ENCODE results near the gene FLOT2.
"Not testable (repeated sequence)": the region's sequence is repeated elsewhere in the genome, so short reads cannot be mapped to it uniquely, and the experiment has no call there.

The FLOT2 gene

DNA sequence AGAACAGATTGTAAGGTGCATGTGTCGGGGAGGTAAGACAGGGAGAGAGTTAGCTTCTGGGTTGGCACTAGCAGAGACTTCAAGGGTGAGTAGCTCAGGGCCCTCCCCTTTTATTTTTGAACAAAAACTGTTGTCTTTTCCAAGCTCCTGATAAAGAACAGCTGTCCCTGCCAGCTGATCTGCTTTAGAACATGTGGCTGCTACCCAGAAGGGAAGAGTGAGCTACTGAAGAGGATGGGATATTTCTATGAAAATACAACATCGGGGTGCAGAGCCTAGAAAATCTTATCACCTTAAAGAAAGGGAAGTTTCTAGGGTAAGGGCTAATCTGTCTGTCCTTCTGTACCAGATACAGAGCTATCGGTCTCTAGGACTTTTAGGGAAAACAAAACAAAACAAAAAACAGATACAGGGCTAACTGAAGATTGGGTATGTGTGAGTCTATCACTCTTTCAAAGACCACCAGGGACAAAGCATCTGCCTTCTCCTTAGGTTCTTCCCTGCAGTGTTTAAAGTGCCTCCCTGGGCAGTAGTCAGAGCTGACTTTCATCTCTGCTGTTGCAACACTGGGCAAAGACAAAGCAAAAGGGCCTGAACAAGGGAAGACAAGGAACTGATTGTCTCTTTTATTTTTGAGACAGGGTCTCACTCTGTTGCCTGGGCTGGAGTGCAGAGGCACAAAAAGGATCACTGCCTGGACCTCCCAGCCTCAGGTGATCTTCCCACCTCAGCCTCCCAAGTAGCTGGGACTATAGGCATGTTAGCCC, 10.4 kb upstream of the FLOT2 start:
- TF ChIP-seq, protein P1, sequence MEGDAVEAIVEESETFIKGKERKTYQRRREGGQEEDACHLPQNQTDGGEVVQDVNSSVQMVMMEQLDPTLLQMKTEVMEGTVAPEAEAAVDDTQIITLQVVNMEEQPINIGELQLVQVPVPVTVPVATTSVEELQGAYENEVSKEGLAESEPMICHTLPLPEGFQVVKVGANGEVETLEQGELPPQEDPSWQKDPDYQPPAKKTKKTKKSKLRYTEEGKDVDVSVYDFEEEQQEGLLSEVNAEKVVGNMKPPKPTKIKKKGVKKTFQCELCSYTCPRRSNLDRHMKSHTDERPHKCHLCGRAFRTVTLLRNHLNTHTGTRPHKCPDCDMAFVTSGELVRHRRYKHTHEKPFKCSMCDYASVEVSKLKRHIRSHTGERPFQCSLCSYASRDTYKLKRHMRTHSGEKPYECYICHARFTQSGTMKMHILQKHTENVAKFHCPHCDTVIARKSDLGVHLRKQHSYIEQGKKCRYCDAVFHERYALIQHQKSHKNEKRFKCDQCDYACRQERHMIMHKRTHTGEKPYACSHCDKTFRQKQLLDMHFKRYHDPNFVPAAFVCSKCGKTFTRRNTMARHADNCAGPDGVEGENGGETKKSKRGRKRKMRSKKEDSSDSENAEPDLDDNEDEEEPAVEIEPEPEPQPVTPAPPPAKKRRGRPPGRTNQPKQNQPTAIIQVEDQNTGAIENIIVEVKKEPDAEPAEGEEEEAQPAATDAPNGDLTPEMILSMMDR (IDR thresholded peaks at IDR 0.05; ENCODE audit: low read depth, low read length, missing control alignments) = no peak
- in situ Hi-C loops (cut with HindIII; ENCODE audit: low pct_ligation_motif_present, low sequenced_read_pairs) = no loop called here
- DNase-seq = no peak
- no peaks in the 10 kb centered on the region for H3K27me3 ChIP-seq (replicated peaks)
- peaks cover 68% of the 10 kb centered on the region for H3K36me3 ChIP-seq (replicated peaks)
- no peak overlapping the region for H3K4me3 ChIP-seq (ENCODE audit: low read depth, low read length)
- no peak overlapping the region for H3K27ac ChIP-seq

DNA sequence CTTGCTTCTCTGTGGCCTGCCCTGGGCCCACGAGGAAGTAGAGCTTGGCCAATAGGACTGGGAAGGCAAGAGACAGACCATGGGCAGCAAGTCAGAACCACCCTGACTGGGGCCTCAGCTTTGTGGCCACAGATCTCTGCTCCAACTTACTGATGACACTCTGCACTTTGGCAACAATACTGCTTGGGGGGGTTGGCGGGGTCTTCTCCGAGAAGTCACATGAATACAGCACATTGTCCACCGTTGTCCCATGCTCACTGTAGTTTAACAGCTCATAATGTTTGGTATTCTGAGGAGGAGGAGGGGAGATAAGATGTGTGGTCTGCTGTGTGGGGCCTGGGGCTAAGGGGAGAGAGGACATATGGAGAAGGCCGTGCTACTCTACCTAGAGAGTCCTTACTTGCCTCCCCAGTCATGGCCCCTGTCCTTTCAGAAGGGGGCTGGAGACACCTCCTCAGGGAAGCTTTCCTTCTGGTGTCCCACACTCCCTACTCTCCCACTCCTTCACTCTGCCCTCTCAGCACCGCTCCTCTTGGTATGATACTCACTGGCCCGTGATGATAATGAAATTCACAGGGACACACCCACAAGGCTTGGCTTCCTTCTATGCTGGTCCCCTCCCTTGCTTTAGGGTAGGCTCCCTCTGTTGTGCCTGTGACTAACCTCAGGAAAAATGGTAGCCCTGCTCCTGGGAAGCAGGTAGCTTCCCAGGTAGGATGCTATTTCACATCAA, 9.3 kb upstream of the FLOT2 start:
- no peak for DNase-seq
- peaks cover 58% of the 10 kb centered on the region for H3K36me3 ChIP-seq (replicated peaks)
- TF ChIP-seq, protein P1 (IDR thresholded peaks at IDR 0.05; ENCODE audit: low read depth, low read length, missing control alignments) = no peak
- in situ Hi-C loops (cut with HindIII; ENCODE audit: low pct_ligation_motif_present, low sequenced_read_pairs) = no loop called here
- H3K27ac ChIP-seq = no peak overlapping the region
- H3K27me3 ChIP-seq (replicated peaks) = no peaks in the 10 kb centered on the region
- H3K4me3 ChIP-seq (ENCODE audit: low read depth, low read length) = no peak overlapping the region

DNA sequence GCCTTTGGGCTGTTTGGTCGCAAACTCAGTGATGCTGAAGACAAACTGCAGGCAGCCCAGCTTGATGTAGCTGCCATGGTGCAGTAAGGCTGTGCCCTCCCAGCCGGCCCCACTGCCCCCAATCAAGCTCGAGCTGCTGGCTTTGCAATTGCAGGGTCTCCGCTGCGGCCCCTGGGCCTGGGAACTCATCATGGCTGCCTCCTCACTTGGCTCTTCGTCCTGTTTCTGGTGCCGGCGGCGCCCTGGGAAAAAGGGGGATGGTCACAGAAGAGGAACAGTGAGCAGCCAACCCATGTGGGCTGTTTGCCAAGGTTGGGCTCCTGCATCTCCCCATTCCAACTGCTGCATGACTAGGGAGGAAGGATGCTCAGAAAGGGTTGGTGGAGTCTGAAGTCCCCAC, 8.7 kb upstream of the FLOT2 start:
- no peak overlapping the region for H3K4me3 ChIP-seq (ENCODE audit: low read depth, low read length)
- DNase-seq = no peak
- TF ChIP-seq, protein P1 (IDR thresholded peaks at IDR 0.05; ENCODE audit: low read depth, low read length, missing control alignments) = no peak
- H3K36me3 ChIP-seq (replicated peaks) = peaks cover 52% of the 10 kb centered on the region
- H3K27me3 ChIP-seq (replicated peaks) = no peaks in the 10 kb centered on the region
- in situ Hi-C loops (cut with HindIII; ENCODE audit: low pct_ligation_motif_present, low sequenced_read_pairs) = no loop called here
- no peak overlapping the region for H3K27ac ChIP-seq

DNA sequence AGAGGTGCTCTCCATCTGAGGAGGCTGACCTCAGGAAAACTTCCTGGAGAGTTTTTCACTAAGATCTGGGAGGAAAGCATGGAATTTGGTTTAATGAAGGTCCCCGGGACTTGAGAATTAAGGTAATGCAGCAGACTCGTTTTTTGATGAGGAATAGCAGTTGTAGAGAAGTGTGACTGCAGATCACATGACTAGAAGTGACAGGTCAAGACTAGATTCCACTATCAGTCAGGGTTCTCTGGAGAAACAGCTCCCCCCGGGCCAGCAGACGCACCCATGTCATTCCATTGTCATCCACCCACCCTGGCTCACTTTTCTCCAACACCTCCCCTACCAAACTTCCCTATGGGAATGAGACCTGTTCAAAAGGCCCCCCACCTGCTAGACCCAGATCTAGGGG, 7.3 kb upstream of the FLOT2 start:
- peaks cover 37% of the 10 kb centered on the region for H3K36me3 ChIP-seq (replicated peaks)
- DNase-seq = no peak
- no peak overlapping the region for H3K27ac ChIP-seq
- TF ChIP-seq, protein P1 (IDR thresholded peaks at IDR 0.05; ENCODE audit: low read depth, low read length, missing control alignments) = no peak
- in situ Hi-C loops (cut with HindIII; ENCODE audit: low pct_ligation_motif_present, low sequenced_read_pairs) = no loop called here
- H3K27me3 ChIP-seq (replicated peaks) = no peaks in the 10 kb centered on the region
- H3K4me3 ChIP-seq (ENCODE audit: low read depth, low read length) = no peak overlapping the region

DNA sequence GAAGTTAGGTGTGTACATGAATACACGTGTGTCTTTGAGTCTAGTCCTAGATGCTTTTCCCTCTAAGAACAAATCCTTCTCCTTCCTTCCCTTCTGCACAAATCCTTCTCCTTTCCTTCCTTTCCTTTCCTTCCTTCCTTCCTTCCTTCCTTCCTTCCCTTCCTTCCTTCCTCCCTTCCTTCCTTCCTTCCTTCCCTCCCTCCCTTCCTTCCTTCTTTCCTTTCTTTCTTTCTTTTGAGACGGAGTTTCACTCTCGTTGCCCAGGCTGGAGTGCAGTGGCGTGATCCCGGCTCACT, 6.0 kb upstream of the FLOT2 start:
- DNase-seq; in situ Hi-C loops (cut with HindIII; ENCODE audit: low pct_ligation_motif_present, low sequenced_read_pairs); H3K27me3 ChIP-seq (replicated peaks); H3K27ac ChIP-seq; H3K4me3 ChIP-seq (ENCODE audit: low read depth, low read length): not testable (repeated sequence)
- H3K36me3 ChIP-seq (replicated peaks) = peaks cover 24% of the 10 kb centered on the region

DNA sequence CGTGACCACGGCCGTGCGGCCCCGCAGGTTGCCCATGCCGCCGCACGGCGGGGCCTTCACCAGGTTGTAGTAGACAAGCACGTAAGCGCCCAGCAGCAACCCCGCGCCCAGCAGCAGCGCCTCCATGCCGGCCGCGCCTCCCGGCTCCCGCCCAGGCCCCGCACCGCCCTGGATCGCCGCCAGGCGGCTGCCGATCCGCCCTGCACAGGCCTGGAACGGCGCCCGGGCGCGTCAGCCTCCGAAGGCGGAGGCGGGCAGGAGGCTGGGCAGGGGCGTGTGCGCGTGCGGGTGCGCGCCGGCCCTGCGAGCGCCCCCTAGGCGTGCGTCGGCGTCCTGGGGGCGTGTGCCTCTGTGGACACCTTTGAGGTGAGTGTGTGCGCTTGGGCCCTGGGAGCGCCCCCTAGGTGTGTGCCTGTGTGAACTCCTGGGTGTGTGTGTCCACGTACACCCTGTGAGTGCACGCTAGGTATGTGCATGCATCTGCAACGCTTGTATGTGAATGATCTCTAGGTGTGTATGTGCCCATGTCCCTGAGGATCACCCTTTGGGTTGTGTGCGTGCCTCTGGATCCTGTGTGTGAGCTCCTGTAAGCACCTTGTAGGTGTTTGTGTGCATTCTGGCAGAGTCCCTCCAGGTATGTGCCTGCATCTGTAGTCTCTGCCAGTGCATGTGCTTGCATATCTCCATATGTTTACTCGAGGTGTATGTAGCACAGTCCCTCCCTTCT, 5.4 kb upstream of the FLOT2 start, which contains the start of gene DHRS13:
Gene DHRS13 (minus strand): TSS at position 261 of the 727 bp plus-strand sequence. CDS start 135 bp downstream, at position 126.
- Histone ChIP-seq H3K36me3 (replicated peaks) (peaks cover 19% of the 10 kb centered on the region), H3K4me3 (ENCODE audit: low read depth, low read length) (peak within 1 kb of the TSS; percentile 57), H3K27ac (no peak within 1 kb of the TSS), H3K27me3 (replicated peaks) (no peaks in the 10 kb centered on the region)
- TF ChIP-seq, protein P1 (IDR thresholded peaks at IDR 0.05; ENCODE audit: low read depth, low read length, missing control alignments) = peak; percentile 70
- peak; percentile 68 for DNase-seq
- in situ Hi-C loops (cut with HindIII; ENCODE audit: low pct_ligation_motif_present, low sequenced_read_pairs) = no loop called here
